Measurements from ENCODE around the gene STK11IP.

STK11IP gene

GRCh38 chr2:219592736-219593135 is 4.9 kb upstream of the STK11IP start:
- DNase-seq = no peak

- DNase-seq = no peak
These were observed 4.5 kb upstream of the STK11IP start for GRCh38 chr2:219593154-219593553.

DNA sequence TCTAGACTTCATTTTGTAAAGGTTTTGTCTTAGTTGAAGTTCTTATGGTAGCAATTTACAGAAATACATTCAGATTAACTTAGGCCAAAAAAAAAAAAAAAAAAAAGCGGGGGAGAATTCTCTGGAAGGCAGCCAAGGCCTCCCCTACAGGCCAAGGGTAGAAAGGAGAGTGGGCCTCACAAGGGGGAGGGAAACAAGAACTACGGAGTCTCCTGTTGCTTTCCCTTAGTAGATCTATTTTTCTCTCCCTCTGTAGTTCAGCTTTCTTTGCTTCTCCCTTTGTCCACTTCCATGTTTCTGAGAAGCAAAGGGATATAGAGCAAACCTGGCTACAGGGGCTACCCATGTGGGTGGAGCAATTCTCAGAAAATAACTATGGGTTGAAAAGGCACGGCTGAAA is 2.4 kb upstream of the STK11IP start:
- DNase-seq = no peak

DNA sequence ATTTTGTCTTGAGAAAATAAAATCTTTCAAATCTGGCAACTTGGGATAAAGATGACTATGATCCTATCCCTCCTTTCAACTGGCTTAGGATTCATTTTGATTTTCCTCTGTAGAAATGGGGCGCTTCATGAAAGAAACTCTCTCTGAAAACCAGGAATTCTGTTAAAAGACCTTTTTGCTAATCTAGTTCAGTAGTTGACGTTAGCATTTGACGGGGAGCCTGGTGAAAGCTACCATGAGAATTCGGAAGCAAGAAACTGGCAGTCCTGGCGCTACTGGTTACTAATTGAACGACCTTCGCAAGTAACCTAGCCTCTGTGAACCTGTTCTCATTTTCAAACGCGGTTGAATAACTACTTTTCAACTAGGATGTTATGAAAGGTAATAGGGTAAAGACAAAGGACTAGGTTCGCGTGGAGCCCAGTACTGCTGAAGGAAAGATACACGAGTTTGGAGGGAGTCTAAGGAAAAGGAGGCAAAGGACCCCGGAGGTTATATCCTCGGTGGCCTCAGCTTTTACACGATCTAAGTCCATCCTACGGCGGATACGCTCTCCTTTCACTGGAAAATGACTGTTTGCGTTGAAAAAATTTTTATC is 604 bp upstream of the STK11IP start:
- no peak for DNase-seq

- DNase-seq = no peak
These were observed 836 bp downstream of the STK11IP start for GRCh38 chr2:219598308-219599078.

- DNase-seq = no peak
These were observed 6.1 kb downstream of the STK11IP start for GRCh38 chr2:219603771-219604170.

DNA sequence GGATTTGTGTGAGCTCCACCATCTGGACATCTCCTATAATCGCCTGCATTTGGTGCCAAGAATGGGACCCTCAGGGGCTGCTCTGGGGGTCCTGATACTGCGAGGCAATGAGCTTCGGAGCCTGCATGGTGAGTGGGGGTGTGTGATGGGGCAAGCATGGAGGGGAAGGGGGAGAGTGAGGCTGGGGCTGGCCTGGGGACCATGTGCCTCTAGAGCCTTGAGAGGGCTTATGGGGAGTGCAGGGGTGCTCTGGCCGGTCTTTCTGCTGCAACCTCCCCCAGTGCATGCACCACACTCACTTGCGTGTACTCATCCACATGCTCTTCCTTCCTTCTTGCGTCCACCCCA is 7.9 kb downstream of the STK11IP start:
- no peak for DNase-seq

DNA sequence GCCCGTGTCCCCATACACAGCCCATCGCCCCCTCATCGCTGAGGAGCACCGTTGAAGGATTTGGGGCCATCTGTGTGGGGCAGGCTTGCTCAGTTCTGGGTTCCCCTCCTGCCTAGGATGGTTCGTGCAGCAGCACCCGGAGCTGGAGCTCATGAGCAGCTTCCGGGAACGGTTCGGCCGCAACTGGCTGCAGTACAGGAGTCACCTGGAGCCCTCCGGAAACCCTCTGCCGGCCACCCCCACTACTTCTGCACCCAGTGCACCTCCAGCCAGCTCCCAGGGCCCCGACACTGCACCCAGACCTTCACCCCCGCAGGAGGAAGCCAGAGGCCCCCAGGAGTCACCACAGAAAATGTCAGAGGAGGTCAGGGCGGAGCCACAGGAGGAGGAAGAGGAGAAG is 10.3 kb downstream of the STK11IP start:
- no peak for DNase-seq

DNA sequence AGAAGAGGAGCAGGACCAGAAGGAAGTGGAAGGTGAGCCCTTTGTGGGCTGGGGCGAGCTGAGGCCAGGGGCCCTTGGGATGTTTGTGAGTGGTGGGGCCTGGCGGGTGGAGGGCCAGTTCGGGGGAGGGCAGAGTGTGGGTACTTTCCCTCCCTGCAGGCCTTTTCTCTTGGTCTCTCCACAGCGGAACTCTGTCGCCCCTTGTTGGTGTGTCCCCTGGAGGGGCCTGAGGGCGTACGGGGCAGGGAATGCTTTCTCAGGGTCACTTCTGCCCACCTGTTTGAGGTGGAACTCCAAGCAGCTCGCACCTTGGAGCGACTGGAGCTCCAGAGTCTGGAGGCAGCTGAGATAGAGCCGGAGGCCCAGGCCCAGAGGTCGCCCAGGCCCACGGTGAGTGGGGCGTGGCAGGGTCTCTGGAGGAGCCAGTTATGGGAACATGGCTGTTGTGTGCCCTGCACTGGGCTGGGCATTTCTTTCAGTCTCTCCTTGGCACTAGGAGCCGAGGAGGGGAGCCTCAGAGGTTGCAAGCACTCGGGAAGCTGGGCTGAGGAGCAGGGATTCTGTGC is 10.8 kb downstream of the STK11IP start:
- DNase-seq = no peak

GRCh38 chr2:219609149-219609750 is 11.6 kb downstream of the STK11IP start:
- DNase-seq = no peak

DNA sequence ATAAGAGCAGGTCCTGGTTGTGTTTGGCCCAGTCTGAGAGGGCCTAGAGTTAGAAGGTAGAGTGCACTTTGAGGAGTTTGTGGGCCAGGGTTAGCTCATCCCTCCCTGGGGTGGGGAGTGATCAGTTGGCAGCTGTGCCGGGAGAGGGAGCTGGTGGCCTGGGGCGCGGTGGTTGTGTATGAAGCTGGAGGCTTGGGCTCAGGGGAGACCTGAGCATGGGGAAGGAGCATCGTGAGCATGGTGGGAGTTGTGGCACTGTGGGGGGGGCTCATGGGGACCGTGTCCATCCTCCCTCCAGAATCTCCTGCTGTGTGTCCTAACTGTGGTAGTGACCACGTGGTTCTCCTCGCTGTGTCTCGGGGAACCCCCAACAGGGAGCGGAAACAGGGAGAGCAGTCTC is 13.6 kb downstream of the STK11IP start:
- no peak for DNase-seq

DNA sequence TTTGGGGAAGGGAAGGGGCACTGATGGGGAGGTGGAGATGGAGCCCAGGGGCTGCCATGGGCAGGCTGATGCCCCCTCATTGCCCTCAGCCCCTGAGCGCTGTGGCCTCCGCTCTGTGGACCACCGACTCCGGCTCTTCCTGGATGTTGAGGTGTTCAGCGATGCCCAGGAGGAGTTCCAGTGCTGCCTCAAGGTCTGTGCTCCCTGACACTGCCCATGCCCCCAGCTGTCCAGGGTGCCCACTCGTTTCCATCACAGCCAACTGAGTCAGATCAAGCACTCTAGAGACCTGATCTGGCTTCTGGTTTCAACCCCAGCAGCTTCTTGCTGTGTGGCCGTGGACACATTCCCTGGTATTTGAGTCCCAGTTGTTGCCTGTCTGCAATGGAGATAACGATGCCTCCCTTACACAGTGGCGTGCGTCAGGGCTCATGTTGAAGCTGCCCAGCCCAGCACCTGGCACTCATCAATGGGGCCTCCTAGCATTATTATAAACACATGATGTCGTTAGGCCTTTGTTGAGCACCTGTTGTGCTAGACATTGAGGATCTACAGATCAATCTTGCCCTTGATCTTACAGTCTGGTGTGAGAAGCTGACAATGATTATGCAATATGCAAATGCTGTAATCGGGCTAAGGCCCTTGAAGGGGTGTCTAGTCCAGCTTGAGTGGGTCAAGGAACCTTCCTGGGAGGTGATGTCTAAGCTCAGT is 14.4 kb downstream of the STK11IP start:
- no peak for DNase-seq

DNA sequence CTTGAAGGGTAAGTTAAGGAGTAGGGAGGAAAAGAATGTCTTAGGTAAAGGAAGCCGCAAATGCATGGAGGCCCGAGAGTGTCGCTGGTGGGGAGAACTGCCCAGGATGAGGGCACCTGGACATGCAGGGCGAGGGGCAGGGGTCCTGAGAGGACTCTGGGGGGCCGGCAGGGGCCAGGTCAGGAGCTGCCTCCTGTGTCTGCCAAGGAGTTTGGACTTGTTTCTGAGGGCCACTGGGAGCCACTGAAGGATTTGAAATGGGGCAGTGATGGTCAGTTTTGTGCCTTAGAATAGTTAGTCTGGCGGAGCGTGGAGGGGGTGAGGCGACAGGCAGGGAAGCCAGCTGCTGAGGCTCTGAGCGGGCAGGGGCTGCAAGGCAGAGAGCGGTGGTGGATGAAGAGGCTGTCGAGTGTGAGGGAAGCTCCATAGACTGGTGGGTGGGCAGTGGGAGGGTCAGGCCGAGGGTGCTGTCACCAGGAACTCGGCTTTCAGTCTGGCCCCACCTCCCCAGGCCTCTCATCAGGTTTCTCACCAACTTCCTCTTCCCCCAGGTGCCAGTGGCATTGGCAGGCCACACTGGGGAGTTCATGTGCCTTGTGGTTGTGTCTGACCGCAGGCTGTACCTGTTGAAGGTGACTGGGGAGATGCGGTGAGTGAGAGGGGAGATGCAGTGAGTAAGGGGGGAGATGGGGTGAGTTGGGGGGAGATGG is 15.1 kb downstream of the STK11IP start:
- DNase-seq = no peak

DNA sequence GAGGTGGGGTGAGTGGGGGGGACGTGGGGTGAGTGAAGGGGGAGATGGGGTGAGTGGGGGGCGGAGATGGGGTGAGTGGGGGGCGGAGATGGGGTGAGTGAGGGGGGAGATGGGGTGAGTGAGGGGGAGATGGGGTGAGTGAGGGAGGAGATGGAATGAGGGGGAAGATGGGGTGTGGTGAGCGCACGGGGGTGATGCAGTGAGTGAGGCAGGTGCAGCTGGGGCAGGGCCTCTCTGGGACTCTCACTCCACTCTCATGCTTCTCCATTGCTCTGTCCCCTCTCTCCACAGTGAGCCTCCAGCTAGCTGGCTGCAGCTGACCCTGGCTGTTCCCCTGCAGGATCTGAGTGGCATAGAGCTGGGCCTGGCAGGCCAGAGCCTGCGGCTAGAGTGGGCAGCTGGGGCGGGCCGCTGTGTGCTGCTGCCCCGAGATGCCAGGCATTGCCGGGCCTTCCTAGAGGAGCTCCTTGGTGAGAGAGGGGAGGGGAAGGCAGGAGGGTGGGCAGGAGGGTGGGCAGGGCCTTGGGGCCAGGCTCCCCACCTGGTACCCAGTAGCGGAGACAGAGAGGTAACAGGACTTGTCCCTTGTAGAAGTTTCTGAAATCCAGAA is 15.9 kb downstream of the STK11IP start:
- no peak for DNase-seq

DNA sequence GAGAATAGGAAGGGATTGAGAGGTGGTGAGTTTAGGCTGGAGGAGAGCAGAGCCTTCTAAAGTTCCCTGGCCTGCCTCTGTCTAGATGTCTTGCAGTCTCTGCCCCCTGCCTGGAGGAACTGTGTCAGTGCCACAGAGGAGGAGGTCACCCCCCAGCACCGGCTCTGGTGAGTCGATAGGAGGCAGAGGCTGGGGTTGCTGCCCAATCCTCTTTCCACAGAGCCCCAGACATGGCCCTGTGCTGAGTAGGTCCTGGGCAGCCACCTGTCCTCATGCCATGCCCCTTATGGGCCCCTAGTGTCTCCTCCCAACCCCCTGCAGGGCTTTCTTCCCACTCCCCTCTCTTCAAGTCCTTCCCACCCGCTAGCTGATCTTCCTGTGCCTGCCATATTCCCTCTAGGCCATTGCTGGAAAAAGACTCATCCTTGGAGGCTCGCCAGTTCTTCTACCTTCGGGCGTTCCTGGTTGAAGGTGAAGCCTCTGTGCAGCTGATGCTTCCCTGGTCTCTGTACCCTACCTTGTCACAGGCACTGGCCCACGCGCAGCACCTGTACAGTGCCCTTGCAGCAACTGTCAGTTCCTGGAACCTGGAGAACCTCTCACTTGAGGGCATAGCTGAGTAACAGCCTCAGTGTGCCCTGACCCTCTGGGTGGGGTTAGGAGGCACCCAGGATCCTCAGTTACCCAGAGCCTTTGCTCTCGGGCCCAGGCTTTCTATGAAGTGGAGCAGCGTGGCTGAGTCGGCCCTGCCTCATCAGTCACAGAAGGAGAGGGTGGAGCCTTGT is 16.6 kb downstream of the STK11IP start:
- DNase-seq = no peak

DNA sequence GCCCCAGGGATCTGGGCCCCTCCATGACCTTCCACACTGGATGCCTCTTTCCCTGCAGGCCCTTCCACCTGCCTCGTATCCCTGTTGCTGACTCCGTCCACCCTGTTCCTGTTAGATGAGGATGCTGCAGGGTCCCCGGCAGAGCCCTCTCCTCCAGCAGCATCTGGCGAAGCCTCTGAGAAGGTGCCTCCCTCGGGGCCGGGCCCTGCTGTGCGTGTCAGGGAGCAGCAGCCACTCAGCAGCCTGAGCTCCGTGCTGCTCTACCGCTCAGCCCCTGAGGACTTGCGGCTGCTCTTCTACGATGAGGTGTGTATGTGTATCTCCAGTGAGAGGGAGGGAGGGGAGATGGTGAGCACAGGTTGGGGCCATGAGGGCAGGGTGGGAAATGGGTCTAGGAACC is 17.4 kb downstream of the STK11IP start:
- DNase-seq = no peak

DNA sequence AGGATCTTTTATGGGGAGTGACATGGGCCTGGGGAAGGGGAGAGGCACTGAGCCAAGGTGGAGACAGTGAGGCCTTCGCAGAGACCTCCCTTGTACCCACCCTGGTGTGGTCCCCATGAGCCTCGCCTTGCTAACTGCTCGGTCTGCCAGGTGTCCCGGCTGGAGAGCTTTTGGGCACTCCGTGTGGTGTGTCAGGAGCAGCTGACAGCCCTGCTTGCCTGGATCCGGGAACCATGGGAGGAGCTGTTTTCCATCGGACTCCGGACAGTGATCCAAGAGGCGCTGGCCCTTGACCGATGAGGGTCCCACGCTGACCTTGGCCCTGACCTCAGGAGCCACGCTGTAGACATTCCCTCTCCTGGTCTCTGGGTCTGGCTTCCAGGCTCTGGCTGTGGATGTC is 18.2 kb downstream of the STK11IP start:
- no peak for DNase-seq

- DNase-seq = no peak
These were observed 18.9 kb downstream of the STK11IP start for GRCh38 chr2:219616550-219616949.

- DNase-seq = no peak
These were observed 21.1 kb downstream of the STK11IP start for GRCh38 chr2:219618733-219619122.

DNA sequence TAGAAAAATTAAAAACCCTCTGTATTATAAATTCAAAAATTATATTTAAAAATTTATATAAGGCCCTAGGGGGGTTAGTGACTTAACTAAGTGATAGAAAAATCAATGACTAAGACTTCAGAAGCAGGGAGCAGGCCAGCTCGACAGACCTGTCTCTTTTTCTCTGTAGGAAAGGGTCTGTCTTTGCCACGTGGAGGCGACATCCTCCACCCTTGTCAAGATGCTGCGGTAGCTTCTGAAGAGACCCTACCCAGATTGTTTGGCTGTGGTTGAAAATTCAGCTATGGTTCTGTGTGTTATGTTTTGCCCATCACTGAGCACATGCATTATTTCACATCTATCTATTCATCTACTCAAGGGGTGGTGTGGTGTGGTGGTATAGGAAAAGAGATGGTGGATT is 21.6 kb downstream of the STK11IP start:
- DNase-seq = no peak

- no peak for DNase-seq
These were observed 22.9 kb downstream of the STK11IP start for GRCh38 chr2:219620546-219620945.

- no peak for DNase-seq
These were observed 24.3 kb downstream of the STK11IP start for GRCh38 chr2:219621935-219622334.
